HepG2 (cell line): Measurements from ENCODE around the gene DNTTIP2. TPM values are rescaled to one million over a fixed set of nuclear protein-coding genes. Genes with fewer than 3 reads are reported as not detected.

Experiments used
- CBX5 ChIP-seq: sonication (generic); formaldehyde crosslinking; IDR thresholded peaks from 2 replicates; pipeline ENCODE4 v1.4.0; 2020; ENCODE audit warnings: missing genetic modification reagents, borderline replicate concordance
- ESRRA ChIP-seq: sonication (generic); formaldehyde crosslinking; IDR thresholded peaks from 2 replicates; pipeline ENCODE4 v1.5.1; 2020; ENCODE audit warnings: mild to moderate bottlenecking, low read depth, missing genetic modification reagents
- EZH2 ChIP-seq: conservative IDR thresholded peaks from 2 replicates; pipeline ENCODE4 v1.6.1; 2012; ENCODE audit warnings: mild to moderate bottlenecking, low read depth, low read length, moderate library complexity
- FOSL2 ChIP-seq: sonication (generic); formaldehyde crosslinking; IDR thresholded peaks from 2 replicates; pipeline ENCODE4 v1.4.0; 2020; ENCODE audit warnings: missing genetic modification reagents
- JUNB ChIP-seq: sonication (generic); formaldehyde crosslinking; IDR thresholded peaks from 2 replicates; pipeline ENCODE4 v1.8.0; 2022; ENCODE audit warnings: missing genetic modification reagents, mild to moderate bottlenecking, borderline replicate concordance
- MIER2 ChIP-seq: IDR thresholded peaks from 2 replicates; pipeline ENCODE4 v1.6.1; 2016; ENCODE audit warnings: missing biosample characterization, missing genetic modification reagents
- NFE2L2 ChIP-seq: fragments of 150-350 bp; IDR thresholded peaks from 2 replicates; pipeline ENCODE4 v1.6.1; 2014; ENCODE audit warnings: low read length
- RFXAP ChIP-seq: sonication (generic); formaldehyde crosslinking; IDR thresholded peaks from 2 replicates; pipeline ENCODE4 v1.4.0; 2020; ENCODE audit warnings: missing genetic modification reagents, borderline replicate concordance
- SMAD9 ChIP-seq: sonication (generic); formaldehyde crosslinking; IDR thresholded peaks from 2 replicates; pipeline ENCODE4 v1.5.1; 2020; ENCODE audit warnings: mild to moderate bottlenecking, missing genetic modification reagents
- SMARCC2 ChIP-seq: fragments of 450-650 bp; IDR thresholded peaks from 2 replicates; pipeline ENCODE4 v1.6.1; 2017; ENCODE audit warnings: antibody characterized with exemption, mild to moderate bottlenecking
- TAF15 ChIP-seq: fragments of 200-400 bp; formaldehyde crosslinking; IDR thresholded peaks from one replicate; pipeline ENCODE4 v1.6.1; 2018; ENCODE audit warnings: mild to moderate bottlenecking, low read depth, low read length; ENCODE audit not compliant: poor library complexity, severe bottlenecking
- THAP11 ChIP-seq: IDR thresholded peaks from 2 replicates; pipeline ENCODE4 v1.6.1; 2016; ENCODE audit warnings: missing biosample characterization, missing genetic modification reagents
- ZNF264 ChIP-seq: sonication (generic); formaldehyde crosslinking; IDR thresholded peaks from 2 replicates; pipeline ENCODE4 v1.4.0; 2020; ENCODE audit warnings: missing genetic modification reagents
- polyA plus RNA-seq, 8 experiments: library from polyadenylated mRNA; depleted of rRNA in 3 of 8; stranded (reverse) in 7 of 8; unstranded in 1 of 8; fragments of >200 nt; fragmentation: Illumina TruSeq in 4 of 8; extraction: Trizol in 4 of 8; gene quantifications; 2 replicates each; pipeline versions ENCODE4 v1.2.1 to v1.2.3, GENCODE V29; 2011 to 2016; ENCODE audit warnings: low read depth in 4 of 8, missing spikeins in 1 of 8, mixed read lengths in 1 of 8; ENCODE audit not compliant: insufficient read depth in 1 of 8
- total RNA-seq, 5 experiments: library from RNA; depleted of rRNA; stranded (reverse); fragments of >200 nt; fragmentation: Illumina TruSeq; extraction: Trizol; gene quantifications; 2 replicates each; pipeline ENCODE4 v1.2.3, GENCODE V29; 2016; ENCODE audit warnings: low read depth in 1 of 5
- TF ChIP-seq, protein P1 (sequence below): sonication (generic); formaldehyde crosslinking; IDR thresholded peaks from 2 replicates; pipeline ENCODE4 v1.4.0; 2020; ENCODE audit warnings: mild to moderate bottlenecking, missing genetic modification reagents
- TF ChIP-seq, protein P2 (sequence below): sonication (generic); formaldehyde crosslinking; IDR thresholded peaks from 2 replicates; pipeline ENCODE4 v1.4.0; 2020; ENCODE audit warnings: missing genetic modification reagents
- TF ChIP-seq, protein P3 (sequence below): IDR thresholded peaks from 2 replicates; pipeline ENCODE4 v1.6.1; 2018; ENCODE audit warnings: missing genetic modification reagents

Gene DNTTIP2
- total and polyA plus RNA-seq, 2 of the 13 experiments (the other 11 are each of a cell fraction or from before 2014, with no cell fraction given), result 11.4 to 63.3 TPM

DNA sequence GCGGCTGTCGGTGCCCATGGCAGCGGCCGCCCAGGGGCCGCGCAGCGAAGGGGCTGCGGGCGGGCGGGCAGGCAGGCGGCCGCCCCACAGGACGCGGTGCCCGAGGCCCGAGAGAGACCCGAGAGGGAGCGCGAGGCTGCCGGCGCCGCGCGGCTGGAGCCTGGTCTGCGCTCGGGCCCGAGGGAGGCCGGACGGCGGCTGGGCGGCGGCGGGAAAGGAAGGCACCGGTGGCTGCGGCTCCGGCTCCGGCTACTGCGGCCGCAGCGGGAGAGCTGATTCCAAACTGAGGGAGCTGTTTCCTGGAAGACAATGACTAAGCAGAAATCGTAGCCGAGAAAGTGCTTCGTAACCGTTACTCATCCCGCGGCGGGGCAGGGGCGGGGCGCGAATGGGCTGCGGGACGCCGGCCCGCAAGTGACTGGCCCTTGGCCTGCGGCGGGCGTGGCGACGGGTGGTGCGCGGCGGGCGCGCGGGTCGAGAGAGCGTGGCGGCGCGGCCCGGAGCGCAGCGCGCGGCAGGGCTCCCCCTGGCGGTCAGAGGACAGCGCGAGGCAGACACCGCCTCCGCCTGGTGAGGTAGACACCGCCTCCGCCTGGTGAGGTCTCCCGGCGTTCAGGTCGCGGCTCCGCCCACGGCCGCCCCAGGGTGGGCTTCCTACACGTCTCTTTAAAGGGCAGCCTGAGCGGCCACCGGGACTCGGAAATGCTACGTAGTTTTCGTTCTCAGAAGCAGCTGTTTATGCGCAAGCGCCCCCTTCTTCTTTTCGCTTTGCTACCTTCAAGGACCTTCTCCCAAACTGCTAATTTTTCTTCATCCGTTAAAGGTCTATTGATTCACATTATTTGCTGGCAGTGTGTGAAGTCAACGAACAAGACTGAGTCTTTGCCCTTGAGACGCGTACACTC, 30.4 kb upstream of the DNTTIP2 start, which contains the start of gene GCLM (continued):
- TF ChIP-seq, protein P1, sequence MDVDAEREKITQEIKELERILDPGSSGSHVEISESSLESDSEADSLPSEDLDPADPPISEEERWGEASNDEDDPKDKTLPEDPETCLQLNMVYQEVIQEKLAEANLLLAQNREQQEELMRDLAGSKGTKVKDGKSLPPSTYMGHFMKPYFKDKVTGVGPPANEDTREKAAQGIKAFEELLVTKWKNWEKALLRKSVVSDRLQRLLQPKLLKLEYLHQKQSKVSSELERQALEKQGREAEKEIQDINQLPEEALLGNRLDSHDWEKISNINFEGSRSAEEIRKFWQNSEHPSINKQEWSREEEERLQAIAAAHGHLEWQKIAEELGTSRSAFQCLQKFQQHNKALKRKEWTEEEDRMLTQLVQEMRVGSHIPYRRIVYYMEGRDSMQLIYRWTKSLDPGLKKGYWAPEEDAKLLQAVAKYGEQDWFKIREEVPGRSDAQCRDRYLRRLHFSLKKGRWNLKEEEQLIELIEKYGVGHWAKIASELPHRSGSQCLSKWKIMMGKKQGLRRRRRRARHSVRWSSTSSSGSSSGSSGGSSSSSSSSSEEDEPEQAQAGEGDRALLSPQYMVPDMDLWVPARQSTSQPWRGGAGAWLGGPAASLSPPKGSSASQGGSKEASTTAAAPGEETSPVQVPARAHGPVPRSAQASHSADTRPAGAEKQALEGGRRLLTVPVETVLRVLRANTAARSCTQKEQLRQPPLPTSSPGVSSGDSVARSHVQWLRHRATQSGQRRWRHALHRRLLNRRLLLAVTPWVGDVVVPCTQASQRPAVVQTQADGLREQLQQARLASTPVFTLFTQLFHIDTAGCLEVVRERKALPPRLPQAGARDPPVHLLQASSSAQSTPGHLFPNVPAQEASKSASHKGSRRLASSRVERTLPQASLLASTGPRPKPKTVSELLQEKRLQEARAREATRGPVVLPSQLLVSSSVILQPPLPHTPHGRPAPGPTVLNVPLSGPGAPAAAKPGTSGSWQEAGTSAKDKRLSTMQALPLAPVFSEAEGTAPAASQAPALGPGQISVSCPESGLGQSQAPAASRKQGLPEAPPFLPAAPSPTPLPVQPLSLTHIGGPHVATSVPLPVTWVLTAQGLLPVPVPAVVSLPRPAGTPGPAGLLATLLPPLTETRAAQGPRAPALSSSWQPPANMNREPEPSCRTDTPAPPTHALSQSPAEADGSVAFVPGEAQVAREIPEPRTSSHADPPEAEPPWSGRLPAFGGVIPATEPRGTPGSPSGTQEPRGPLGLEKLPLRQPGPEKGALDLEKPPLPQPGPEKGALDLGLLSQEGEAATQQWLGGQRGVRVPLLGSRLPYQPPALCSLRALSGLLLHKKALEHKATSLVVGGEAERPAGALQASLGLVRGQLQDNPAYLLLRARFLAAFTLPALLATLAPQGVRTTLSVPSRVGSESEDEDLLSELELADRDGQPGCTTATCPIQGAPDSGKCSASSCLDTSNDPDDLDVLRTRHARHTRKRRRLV (CRISPR knock-in tag), result no peak
- TF ChIP-seq ZNF264 (CRISPR knock-in tag), result 0 out of 2 replicates have a peak, but pooled peaks have one; percentile 12
- peak; percentile 39; the same call in 1 of the 2 replicates for TF ChIP-seq THAP11
- no peak for TF ChIP-seq SMARCC2
- peak; percentile 64; the same call in 1 of the 2 replicates for TF ChIP-seq CBX5 (CRISPR knock-in tag)
- no peak for TF ChIP-seq MIER2
- TF ChIP-seq FOSL2 (CRISPR knock-in tag), result peak; percentile 78
- TF ChIP-seq NFE2L2, result peak; percentile 100
- peak; percentile 65; the same call in 1 of the 2 replicates for TF ChIP-seq RFXAP
- TF ChIP-seq, protein P2, sequence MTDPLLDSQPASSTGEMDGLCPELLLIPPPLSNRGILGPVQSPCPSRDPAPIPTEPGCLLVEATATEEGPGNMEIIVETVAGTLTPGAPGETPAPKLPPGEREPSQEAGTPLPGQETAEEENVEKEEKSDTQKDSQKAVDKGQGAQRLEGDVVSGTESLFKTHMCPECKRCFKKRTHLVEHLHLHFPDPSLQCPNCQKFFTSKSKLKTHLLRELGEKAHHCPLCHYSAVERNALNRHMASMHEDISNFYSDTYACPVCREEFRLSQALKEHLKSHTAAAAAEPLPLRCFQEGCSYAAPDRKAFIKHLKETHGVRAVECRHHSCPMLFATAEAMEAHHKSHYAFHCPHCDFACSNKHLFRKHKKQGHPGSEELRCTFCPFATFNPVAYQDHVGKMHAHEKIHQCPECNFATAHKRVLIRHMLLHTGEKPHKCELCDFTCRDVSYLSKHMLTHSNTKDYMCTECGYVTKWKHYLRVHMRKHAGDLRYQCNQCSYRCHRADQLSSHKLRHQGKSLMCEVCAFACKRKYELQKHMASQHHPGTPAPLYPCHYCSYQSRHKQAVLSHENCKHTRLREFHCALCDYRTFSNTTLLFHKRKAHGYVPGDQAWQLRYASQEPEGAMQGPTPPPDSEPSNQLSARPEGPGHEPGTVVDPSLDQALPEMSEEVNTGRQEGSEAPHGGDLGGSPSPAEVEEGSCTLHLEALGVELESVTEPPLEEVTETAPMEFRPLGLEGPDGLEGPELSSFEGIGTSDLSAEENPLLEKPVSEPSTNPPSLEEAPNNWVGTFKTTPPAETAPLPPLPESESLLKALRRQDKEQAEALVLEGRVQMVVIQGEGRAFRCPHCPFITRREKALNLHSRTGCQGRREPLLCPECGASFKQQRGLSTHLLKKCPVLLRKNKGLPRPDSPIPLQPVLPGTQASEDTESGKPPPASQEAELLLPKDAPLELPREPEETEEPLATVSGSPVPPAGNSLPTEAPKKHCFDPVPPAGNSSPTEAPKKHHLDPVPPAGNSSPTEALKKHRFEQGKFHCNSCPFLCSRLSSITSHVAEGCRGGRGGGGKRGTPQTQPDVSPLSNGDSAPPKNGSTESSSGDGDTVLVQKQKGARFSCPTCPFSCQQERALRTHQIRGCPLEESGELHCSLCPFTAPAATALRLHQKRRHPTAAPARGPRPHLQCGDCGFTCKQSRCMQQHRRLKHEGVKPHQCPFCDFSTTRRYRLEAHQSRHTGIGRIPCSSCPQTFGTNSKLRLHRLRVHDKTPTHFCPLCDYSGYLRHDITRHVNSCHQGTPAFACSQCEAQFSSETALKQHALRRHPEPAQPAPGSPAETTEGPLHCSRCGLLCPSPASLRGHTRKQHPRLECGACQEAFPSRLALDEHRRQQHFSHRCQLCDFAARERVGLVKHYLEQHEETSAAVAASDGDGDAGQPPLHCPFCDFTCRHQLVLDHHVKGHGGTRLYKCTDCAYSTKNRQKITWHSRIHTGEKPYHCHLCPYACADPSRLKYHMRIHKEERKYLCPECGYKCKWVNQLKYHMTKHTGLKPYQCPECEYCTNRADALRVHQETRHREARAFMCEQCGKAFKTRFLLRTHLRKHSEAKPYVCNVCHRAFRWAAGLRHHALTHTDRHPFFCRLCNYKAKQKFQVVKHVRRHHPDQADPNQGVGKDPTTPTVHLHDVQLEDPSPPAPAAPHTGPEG (CRISPR knock-in tag), result 0 out of 2 replicates have a peak, but pooled peaks have one; percentile 29
- peak; percentile 52; the same call in 1 of the 2 replicates for TF ChIP-seq ESRRA (CRISPR knock-in tag)
- no peak for TF ChIP-seq EZH2
- no peak for TF ChIP-seq SMAD9 (CRISPR knock-in tag)
- no peak for TF ChIP-seq JUNB (CRISPR knock-in tag)
- TF ChIP-seq, protein P3, sequence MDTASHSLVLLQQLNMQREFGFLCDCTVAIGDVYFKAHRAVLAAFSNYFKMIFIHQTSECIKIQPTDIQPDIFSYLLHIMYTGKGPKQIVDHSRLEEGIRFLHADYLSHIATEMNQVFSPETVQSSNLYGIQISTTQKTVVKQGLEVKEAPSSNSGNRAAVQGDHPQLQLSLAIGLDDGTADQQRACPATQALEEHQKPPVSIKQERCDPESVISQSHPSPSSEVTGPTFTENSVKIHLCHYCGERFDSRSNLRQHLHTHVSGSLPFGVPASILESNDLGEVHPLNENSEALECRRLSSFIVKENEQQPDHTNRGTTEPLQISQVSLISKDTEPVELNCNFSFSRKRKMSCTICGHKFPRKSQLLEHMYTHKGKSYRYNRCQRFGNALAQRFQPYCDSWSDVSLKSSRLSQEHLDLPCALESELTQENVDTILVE (CRISPR knock-in tag), result peak; percentile 13; the same call in 1 of the 2 replicates
- no peak for TF ChIP-seq TAF15
